ENCODE results near the gene TSPO. TPM values are rescaled to one million over a fixed set of nuclear protein-coding genes. Genes with fewer than 3 reads are reported as not detected.

TSPO gene
- total RNA-seq, 1 experiment from 2014 or later = 44.6 TPM

- Mint-ChIP-seq H3K36me3 (ENCODE audit: insufficient read depth, unreplicated experiment) (no peaks in the 10 kb centered on the region), H3K4me3 (ENCODE audit: unreplicated experiment) (no peak overlapping the region), H3K9me3 (ENCODE audit: unreplicated experiment) (no peaks in the 10 kb centered on the region), H3K4me1 (ENCODE audit: low read depth, unreplicated experiment) (no peaks in the 10 kb centered on the region), H3K27me3 (ENCODE audit: insufficient read depth, unreplicated experiment) (no peaks in the 10 kb centered on the region), H3K27ac (ENCODE audit: unreplicated experiment) (no peak overlapping the region)
- no peaks in the 10 kb centered on the region for H3K9me3 ChIP-seq
- TF ChIP-seq CTCF (IDR thresholded peaks at IDR 0.05; ENCODE audit: insufficient read depth in 1 of 2, low read depth in 1 of 2, low read length in 1 of 2, severe bottlenecking in 1 of 2, unreplicated experiment in 1 of 2) = no peak
- no peaks in the 10 kb centered on the region for H3K4me1 ChIP-seq
- intact Hi-C loops (cut with micrococcal nuclease; ENCODE audit: unreplicated experiment) = no loop called here
- no peaks in the 10 kb centered on the region for H3K36me3 ChIP-seq (ENCODE audit: control insufficient read depth, insufficient read depth, low read length)
- no TSS peak for BruUV-seq (replicated peaks)
- no peak overlapping the region for H3K4me3 ChIP-seq (ENCODE audit: low read depth, low read length)
- CTCF ChIA-PET = no interaction called here
- H3K27me3 ChIP-seq (replicated peaks; ENCODE audit: control insufficient read depth, insufficient read depth, low read length) = no peaks in the 10 kb centered on the region
- POLR2A ChIA-PET = no interaction called here
- DNase-seq = no peak
These were observed 48.2 kb downstream of the TSPO start for GRCh38 chr22:43199541-43199940.

DNA sequence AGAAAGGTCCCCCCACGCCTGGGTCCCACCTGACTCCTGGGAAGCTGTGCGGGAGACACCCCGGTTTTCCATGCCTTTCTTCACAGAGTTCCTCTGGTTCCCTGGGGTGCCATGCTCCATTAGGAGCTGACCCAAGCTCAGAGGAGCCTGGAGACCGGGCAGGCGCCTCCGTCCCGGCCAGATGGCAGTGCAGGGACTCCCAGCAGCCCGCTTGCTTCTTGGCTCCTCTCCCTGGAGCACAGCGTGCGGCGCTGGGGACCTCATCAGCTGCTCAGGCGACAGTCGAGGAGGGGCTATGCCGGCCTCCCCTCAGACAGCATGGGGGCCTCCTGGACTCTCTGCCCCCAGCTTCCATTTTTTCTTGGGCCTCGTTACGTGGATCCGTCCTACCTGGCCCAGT lies 48.7 kb downstream of the TSPO start:
- no peak for DNase-seq
- TF ChIP-seq CTCF (IDR thresholded peaks at IDR 0.05; ENCODE audit: insufficient read depth in 1 of 2, low read depth in 1 of 2, low read length in 1 of 2, severe bottlenecking in 1 of 2, unreplicated experiment in 1 of 2) = no peak
- Mint-ChIP-seq H3K27me3 (ENCODE audit: insufficient read depth, unreplicated experiment) (no peaks in the 10 kb centered on the region), H3K27ac (ENCODE audit: unreplicated experiment) (no peak overlapping the region), H3K36me3 (ENCODE audit: insufficient read depth, unreplicated experiment) (no peaks in the 10 kb centered on the region), H3K9me3 (ENCODE audit: unreplicated experiment) (no peaks in the 10 kb centered on the region), H3K4me3 (ENCODE audit: unreplicated experiment) (no peak overlapping the region), H3K4me1 (ENCODE audit: low read depth, unreplicated experiment) (no peaks in the 10 kb centered on the region)
- intact Hi-C loops (cut with micrococcal nuclease; ENCODE audit: unreplicated experiment) = no loop called here
- ChIA-PET CTCF (no interaction called here), POLR2A (no interaction called here)
- Histone ChIP-seq H3K27me3 (replicated peaks; ENCODE audit: control insufficient read depth, insufficient read depth, low read length) (no peaks in the 10 kb centered on the region), H3K4me3 (ENCODE audit: low read depth, low read length) (no peak overlapping the region), H3K4me1 (no peaks in the 10 kb centered on the region), H3K36me3 (ENCODE audit: control insufficient read depth, insufficient read depth, low read length) (no peaks in the 10 kb centered on the region), H3K9me3 (no peaks in the 10 kb centered on the region)
- BruUV-seq (replicated peaks) = no TSS peak

GRCh38 chr22:43200555-43200954 lies 49.2 kb downstream of the TSPO start:
- Mint-ChIP-seq H3K27me3 (ENCODE audit: insufficient read depth, unreplicated experiment) (no peaks in the 10 kb centered on the region), H3K4me1 (ENCODE audit: low read depth, unreplicated experiment) (no peaks in the 10 kb centered on the region), H3K4me3 (ENCODE audit: unreplicated experiment) (no peak overlapping the region), H3K27ac (ENCODE audit: unreplicated experiment) (no peak overlapping the region), H3K36me3 (ENCODE audit: insufficient read depth, unreplicated experiment) (no peaks in the 10 kb centered on the region), H3K9me3 (ENCODE audit: unreplicated experiment) (no peaks in the 10 kb centered on the region)
- Histone ChIP-seq H3K9me3 (no peaks in the 10 kb centered on the region), H3K4me1 (no peaks in the 10 kb centered on the region), H3K27me3 (replicated peaks; ENCODE audit: control insufficient read depth, insufficient read depth, low read length) (no peaks in the 10 kb centered on the region), H3K4me3 (ENCODE audit: low read depth, low read length) (no peak overlapping the region), H3K36me3 (ENCODE audit: control insufficient read depth, insufficient read depth, low read length) (no peaks in the 10 kb centered on the region)
- no TSS peak for BruUV-seq (replicated peaks)
- POLR2A ChIA-PET = no interaction called here
- DNase-seq = no peak
- intact Hi-C loops (cut with micrococcal nuclease; ENCODE audit: unreplicated experiment) = no loop called here
- CTCF ChIA-PET = no interaction called here
- no peak for TF ChIP-seq CTCF (IDR thresholded peaks at IDR 0.05; ENCODE audit: insufficient read depth in 1 of 2, low read depth in 1 of 2, low read length in 1 of 2, severe bottlenecking in 1 of 2, unreplicated experiment in 1 of 2)

Data from Caco-2 (cell line).